CD4-positive, alpha-beta memory T cell (primary cell): ENCODE results near the gene SIRT1. TPM values are rescaled to one million over a fixed set of nuclear protein-coding genes. Genes with fewer than 3 reads are reported as not detected.

Experiments
- CTCF ChIA-PET: fragments of 350-600 bp; sonication (Branson Sonifier 250); formaldehyde crosslinking; loops from one replicate; lab custom pipeline; 2021; ENCODE audit warnings: inconsistent platforms; ENCODE audit not compliant: partially characterized antibody; lab: Charles Lee
- POLR2A ChIA-PET: fragments of 350-600 bp; sonication (Branson Sonifier 250); formaldehyde crosslinking; loops from one replicate; lab custom pipeline; 2021; ENCODE audit not compliant: partially characterized antibody; lab: Charles Lee
- DNase-seq, 5 donors: peaks; one replicate each; pipeline versions ENCODE4 v3.0.0 to v3.0.0-alpha.2; 2020 to 2022; ENCODE audit warnings: mixed read lengths in 1 of 5
- H3K27ac ChIP-seq: one replicate; pipeline ENCODE4 v1.7.0; 2013; ENCODE audit warnings: low read depth, low read length
- H3K27me3 ChIP-seq: 2 replicates; pipeline ENCODE4 v1.7.0; 2013; ENCODE audit warnings: mild to moderate bottlenecking, low read length, moderate library complexity; ENCODE audit not compliant: insufficient read depth
- H3K36me3 ChIP-seq: 2 replicates; pipeline ENCODE4 v1.7.0; 2013; ENCODE audit warnings: mild to moderate bottlenecking, low read length, moderate library complexity; ENCODE audit not compliant: insufficient read depth
- H3K4me1 ChIP-seq: 2 replicates; pipeline ENCODE4 v1.7.0; 2013; ENCODE audit warnings: mild to moderate bottlenecking, low read length, moderate library complexity; ENCODE audit not compliant: insufficient read depth
- H3K4me3 ChIP-seq, 2 donors: one replicate each; pipeline ENCODE4 v1.7.0; 2013; ENCODE audit warnings: low read length in 2 of 2, mild to moderate bottlenecking in 1 of 2
- H3K9me3 ChIP-seq, 2 donors: one replicate each; pipeline ENCODE4 v1.7.0; 2013; ENCODE audit warnings: low read length in 2 of 2, control low read depth in 1 of 2; ENCODE audit not compliant: control insufficient read depth in 1 of 2
- H3K27ac Mint-ChIP-seq, 7 donors: one replicate each; pipeline ENCODE4 v1.8.0; 2020 to 2021; ENCODE audit warnings: mixed read lengths in 7 of 7, mild to moderate bottlenecking in 6 of 7, inconsistent platforms in 3 of 7, moderate library complexity in 3 of 7
- H3K27me3 Mint-ChIP-seq, 2 donors: one replicate each; pipeline ENCODE4 v1.8.0; 2020 to 2021; ENCODE audit warnings: mixed read lengths in 2 of 2
- H3K36me3 Mint-ChIP-seq, 2 donors: one replicate each; pipeline ENCODE4 v1.8.0; 2020 to 2021; ENCODE audit warnings: mixed read lengths in 2 of 2, inconsistent platforms in 1 of 2, mild to moderate bottlenecking in 1 of 2
- H3K4me1 Mint-ChIP-seq, 4 donors: one replicate each; pipeline ENCODE4 v1.8.0; 2020 to 2021; ENCODE audit warnings: mixed read lengths in 4 of 4, mild to moderate bottlenecking in 1 of 4
- H3K4me3 Mint-ChIP-seq, 8 donors: one replicate each; pipeline ENCODE4 v1.8.0; 2020 to 2021; ENCODE audit warnings: mixed read lengths in 8 of 8, mild to moderate bottlenecking in 7 of 8, moderate library complexity in 6 of 8, inconsistent platforms in 3 of 8
- H3K9me3 Mint-ChIP-seq, 8 donors: one replicate each; pipeline ENCODE4 v1.8.0; 2020 to 2021; ENCODE audit warnings: mixed read lengths in 8 of 8, mild to moderate bottlenecking in 5 of 8, inconsistent platforms in 3 of 8, moderate library complexity in 1 of 8
- intact Hi-C: fragments of 100-400 bp; cut with micrococcal nuclease; formaldehyde crosslinking; loops from one replicate; pipeline ENCODE4 v1.15.1; 2023
- polyA plus RNA-seq, 2 donors: library from polyadenylated mRNA; unstranded; fragments of 300-500 nt; fragmentation: Illumina TruSeq; gene quantifications; one replicate each; pipeline ENCODE4 v1.2.3, GENCODE V29; 2021
- total RNA-seq, 2 experiments: library from RNA; stranded (reverse); gene quantifications; one replicate each; pipeline ENCODE4 v1.2.3, GENCODE V29; 2021

The SIRT1 gene
- total and polyA plus RNA-seq, 4 experiments from 2014 or later, result 6.7 to 58.8 (median 39.7) TPM

DNA sequence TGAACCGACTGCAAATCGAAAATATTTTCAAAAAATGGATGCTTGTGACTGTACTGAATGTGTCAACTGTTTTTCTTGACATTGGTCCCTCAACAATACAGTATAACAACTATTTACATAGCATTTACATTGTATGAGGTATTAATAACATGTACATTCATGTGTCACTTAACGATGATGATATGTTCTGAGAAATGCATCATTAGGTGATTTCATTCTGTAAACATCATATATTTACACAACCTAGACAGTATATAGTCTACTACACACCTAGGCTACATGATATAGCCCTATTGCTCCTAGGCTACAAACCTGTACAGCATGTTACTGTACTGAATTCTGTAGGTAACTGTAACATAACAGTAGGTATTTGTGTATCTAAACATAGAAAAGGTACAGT is 39.7 kb downstream of the SIRT1 start:
- no peaks in the 10 kb centered on the region for H3K4me1 Mint-ChIP-seq
- H3K4me3 ChIP-seq, result no peak overlapping the region
- ChIA-PET POLR2A (no interaction called here), CTCF (interaction anchor here (1.5 kb wide), 1 partner anchor 69 kb away, joined by 4 read pairs; no protein-coding TSS in a partner anchor)
- DNase-seq, result no peak
- no peaks in the 10 kb centered on the region for H3K9me3 Mint-ChIP-seq
- H3K9me3 ChIP-seq, result no peaks in the 10 kb centered on the region
- no peaks in the 10 kb centered on the region for H3K4me1 ChIP-seq
- peaks cover 22% of the 10 kb centered on the region for H3K36me3 ChIP-seq
- H3K27ac ChIP-seq, result no peak overlapping the region
- no peaks in the 10 kb centered on the region for H3K27me3 ChIP-seq
- intact Hi-C loops, result no loop called here
- H3K4me3 Mint-ChIP-seq, result no peak overlapping the region
- H3K27ac Mint-ChIP-seq, result no peak overlapping the region
- peaks cover 26 to 57% of the 10 kb centered on the region in 2 donors for H3K36me3 Mint-ChIP-seq
- H3K27me3 Mint-ChIP-seq, result no peaks in the 10 kb centered on the region

DNA sequence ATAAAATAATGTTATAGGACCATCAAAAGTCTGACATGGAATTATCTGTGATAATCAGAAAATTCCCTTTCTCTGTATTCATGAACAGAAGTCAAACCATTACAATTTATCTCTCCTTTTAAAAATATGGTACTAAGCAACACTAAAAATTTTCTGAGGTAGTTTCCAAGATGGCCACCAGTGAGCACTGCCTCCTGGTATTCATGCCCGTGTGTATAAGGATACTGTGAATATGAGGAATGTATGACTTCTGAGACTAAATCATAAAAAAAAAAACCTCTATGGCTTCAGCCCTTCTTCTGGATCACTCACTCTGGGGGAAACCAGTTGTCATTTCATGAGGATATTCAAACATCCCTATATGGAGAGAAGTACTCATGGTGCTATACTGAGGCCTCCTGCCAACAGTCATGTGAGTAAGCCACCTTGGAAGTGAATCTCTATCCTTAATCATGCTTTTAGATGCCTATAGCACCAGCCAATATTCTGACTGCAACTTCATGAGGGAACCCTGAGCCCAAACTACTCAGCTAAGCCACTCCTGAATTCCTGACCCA is 41.1 kb downstream of the SIRT1 start:
- peaks cover 25% of the 10 kb centered on the region for H3K36me3 ChIP-seq

DNA sequence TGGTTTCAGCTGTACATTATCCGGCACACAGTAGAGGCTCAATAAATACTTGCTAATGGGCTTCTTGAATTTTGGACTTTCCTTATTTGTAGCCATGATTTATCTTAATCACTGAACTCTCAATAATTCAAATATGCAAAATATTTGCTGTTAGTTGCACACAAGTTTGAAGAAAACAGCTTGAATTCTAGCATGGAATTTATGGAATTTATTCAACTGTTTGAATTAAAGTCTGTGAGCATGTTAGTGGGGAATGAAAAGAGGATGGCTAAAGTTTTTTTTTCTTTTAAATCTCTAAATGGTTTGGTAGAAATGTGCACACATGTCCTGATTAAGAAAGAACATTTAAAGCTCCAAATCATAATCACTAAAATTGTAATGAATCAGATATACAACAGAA is 42.5 kb downstream of the SIRT1 start:
- H3K4me3 Mint-ChIP-seq, result no peak overlapping the region
- Histone ChIP-seq H3K27me3 (no peaks in the 10 kb centered on the region), H3K4me3 (no peak overlapping the region), H3K27ac (no peak overlapping the region), H3K4me1 (no peaks in the 10 kb centered on the region), H3K36me3 (peaks cover 26% of the 10 kb centered on the region), H3K9me3 (no peaks in the 10 kb centered on the region)
- H3K27me3 Mint-ChIP-seq, result no peaks in the 10 kb centered on the region
- CTCF ChIA-PET, result interaction anchor here (1.1 kb wide), 1 partner anchor 71 kb away, joined by 4 read pairs; no protein-coding TSS in a partner anchor
- peaks cover 35 to 56% of the 10 kb centered on the region in 2 donors for H3K36me3 Mint-ChIP-seq
- H3K27ac Mint-ChIP-seq, result peak overlapping the region in 2 of 7 donors; percentile 1 to 42
- DNase-seq, result no peak
- H3K9me3 Mint-ChIP-seq, result no peaks in the 10 kb centered on the region
- no peaks in the 10 kb centered on the region for H3K4me1 Mint-ChIP-seq
- intact Hi-C loops, result no loop called here
- POLR2A ChIA-PET, result interaction anchor here (0.8 kb wide), 1 partner anchor 43 kb away, joined by 3 read pairs; the partner anchor contains the start of gene SIRT1

More for the DNA sequence above, 41.1 kb downstream of the SIRT1 start:
- Histone ChIP-seq H3K4me1 (no peaks in the 10 kb centered on the region), H3K27ac (no peak overlapping the region), H3K27me3 (no peaks in the 10 kb centered on the region), H3K4me3 (no peak overlapping the region), H3K9me3 (no peaks in the 10 kb centered on the region)
- intact Hi-C loops, result no loop called here
- no peaks in the 10 kb centered on the region for H3K9me3 Mint-ChIP-seq
- CTCF ChIA-PET, result interaction anchor here (1.5 kb wide), 1 partner anchor 70 kb away, joined by 4 read pairs; no protein-coding TSS in a partner anchor
- H3K27me3 Mint-ChIP-seq, result no peaks in the 10 kb centered on the region
- POLR2A ChIA-PET, result no interaction called here
- no peak for DNase-seq
- H3K4me3 Mint-ChIP-seq, result no peak overlapping the region
- H3K36me3 Mint-ChIP-seq, result peaks cover 28 to 59% of the 10 kb centered on the region in 2 donors
- H3K27ac Mint-ChIP-seq, result peak overlapping the region in 1 of 7 donors; percentile 6
- H3K4me1 Mint-ChIP-seq, result no peaks in the 10 kb centered on the region

DNA sequence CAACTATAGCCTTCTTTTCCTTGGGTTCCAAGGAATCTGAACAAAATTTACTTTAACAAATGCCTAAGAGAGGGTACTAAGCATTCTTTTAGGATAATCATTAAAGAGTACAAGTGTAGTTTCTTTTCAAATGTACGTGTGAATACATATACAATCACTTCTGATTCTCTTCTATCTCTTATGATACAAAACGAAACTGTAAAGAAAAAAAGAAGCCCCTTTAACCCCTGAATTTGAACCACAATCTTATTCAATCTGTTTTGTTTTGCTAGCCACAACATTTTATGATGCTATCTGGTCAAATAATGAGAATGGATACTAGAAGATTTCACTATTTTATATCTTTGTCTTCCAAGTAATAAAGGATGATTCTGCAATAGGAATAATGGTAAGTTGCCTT is 48.7 kb downstream of the SIRT1 start:
- ChIA-PET POLR2A (no interaction called here), CTCF (no interaction called here)
- H3K27ac Mint-ChIP-seq, result peak overlapping the region in 1 of 7 donors; percentile 47

DNA sequence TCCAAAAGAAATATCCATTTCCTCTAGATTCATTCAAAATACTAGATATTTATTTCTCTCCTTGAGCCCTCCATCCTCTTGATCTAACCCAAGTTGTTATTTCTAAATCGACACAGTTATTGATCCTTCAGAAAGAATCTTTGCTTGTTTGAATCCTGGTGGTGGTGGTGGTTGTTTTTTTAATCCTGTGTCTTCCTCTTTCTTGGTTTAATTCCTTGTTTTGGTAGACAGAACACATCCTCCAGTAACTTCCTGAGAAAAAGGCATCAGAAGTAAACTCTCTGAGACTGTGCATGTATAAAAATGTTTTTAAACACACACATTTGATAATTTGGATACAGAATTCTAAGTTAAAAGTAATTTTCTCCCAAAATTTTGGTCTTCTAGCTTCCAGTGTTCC is 49.9 kb downstream of the SIRT1 start:
- H3K9me3 ChIP-seq, result no peaks in the 10 kb centered on the region
- intact Hi-C loops, result no loop called here
- H3K4me1 ChIP-seq, result no peaks in the 10 kb centered on the region
- DNase-seq, result no peak
- ChIA-PET CTCF (no interaction called here), POLR2A (no interaction called here)
- H3K4me3 ChIP-seq, result no peak overlapping the region
- no peaks in the 10 kb centered on the region for H3K27me3 Mint-ChIP-seq
- H3K36me3 ChIP-seq, result peaks cover 36% of the 10 kb centered on the region
- H3K27ac ChIP-seq, result no peak overlapping the region
- peaks cover 0 to 2% (median 0%) of the 10 kb centered on the region in 4 donors for H3K4me1 Mint-ChIP-seq
- H3K27ac Mint-ChIP-seq, result peak overlapping the region in 1 of 7 donors; percentile 42
- peaks cover 42 to 62% of the 10 kb centered on the region in 2 donors for H3K36me3 Mint-ChIP-seq
- no peaks in the 10 kb centered on the region for H3K9me3 Mint-ChIP-seq
- H3K4me3 Mint-ChIP-seq, result no peak overlapping the region
- H3K27me3 ChIP-seq, result no peaks in the 10 kb centered on the region

More for the DNA sequence above, 48.7 kb downstream of the SIRT1 start:
- Mint-ChIP-seq H3K4me1 (peaks cover 0 to 2% (median 0%) of the 10 kb centered on the region in 4 donors), H3K27me3 (no peaks in the 10 kb centered on the region), H3K36me3 (peaks cover 40 to 60% of the 10 kb centered on the region in 2 donors), H3K9me3 (no peaks in the 10 kb centered on the region), H3K4me3 (no peak overlapping the region)
- Histone ChIP-seq H3K27me3 (no peaks in the 10 kb centered on the region), H3K4me3 (no peak overlapping the region), H3K9me3 (no peaks in the 10 kb centered on the region), H3K36me3 (peaks cover 38% of the 10 kb centered on the region), H3K4me1 (no peaks in the 10 kb centered on the region), H3K27ac (no peak overlapping the region)
- intact Hi-C loops, result no loop called here
- DNase-seq, result no peak

DNA sequence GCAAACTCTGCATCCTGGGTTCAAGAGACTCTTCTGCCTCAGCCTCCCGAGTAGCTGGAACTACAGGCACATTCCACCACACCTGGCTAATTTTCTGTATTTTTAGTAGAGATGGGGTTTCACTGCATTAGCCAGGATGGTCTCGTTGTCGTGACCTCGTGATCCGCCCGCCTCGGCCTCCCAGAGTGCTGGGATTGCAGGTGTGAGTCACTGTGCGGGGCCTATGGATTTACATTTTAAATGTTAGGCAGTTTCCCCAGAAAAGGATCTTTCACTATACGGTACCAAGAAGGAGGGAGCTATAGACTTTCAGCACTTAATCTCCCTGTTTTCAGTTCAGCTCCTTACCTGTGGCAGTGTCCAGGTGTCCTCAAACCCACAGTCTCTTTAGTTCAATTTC is 50.8 kb downstream of the SIRT1 start:
- Histone ChIP-seq H3K27me3 (no peaks in the 10 kb centered on the region), H3K4me3 (no peak overlapping the region), H3K4me1 (no peaks in the 10 kb centered on the region), H3K9me3 (no peaks in the 10 kb centered on the region), H3K27ac (no peak overlapping the region), H3K36me3 (peaks cover 36% of the 10 kb centered on the region)
- Mint-ChIP-seq H3K4me3 (no peak overlapping the region), H3K27me3 (no peaks in the 10 kb centered on the region), H3K36me3 (peaks cover 41 to 60% of the 10 kb centered on the region in 2 donors), H3K4me1 (peaks cover 0 to 2% (median 0%) of the 10 kb centered on the region in 4 donors), H3K27ac (peak overlapping the region in 1 of 7 donors; percentile 13), H3K9me3 (no peaks in the 10 kb centered on the region)
- ChIA-PET POLR2A (no interaction called here), CTCF (interaction anchor here (1.8 kb wide), 1 partner anchor 220 kb away, joined by 4 read pairs; no protein-coding TSS in a partner anchor)
- DNase-seq, result no peak
- intact Hi-C loops, result no loop called here

DNA sequence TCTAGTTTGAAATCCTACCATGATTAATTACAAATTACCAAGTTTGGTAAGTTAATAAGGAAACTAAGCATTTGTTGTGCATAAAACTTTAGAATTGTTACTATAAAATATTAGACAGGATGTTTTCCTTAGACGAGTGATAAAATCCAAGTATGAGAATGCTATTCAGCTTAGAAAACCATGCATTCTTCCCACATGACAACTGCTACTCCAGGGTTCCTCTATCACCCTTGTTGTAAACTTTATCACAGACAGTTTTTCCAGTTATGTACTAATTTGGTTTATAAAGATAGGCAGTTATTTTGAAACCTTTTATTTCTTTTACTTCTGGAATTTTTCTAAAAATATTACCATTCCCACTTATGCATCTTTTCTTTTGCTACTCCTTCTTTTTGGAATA is 52.0 kb downstream of the SIRT1 start:
- peaks cover 34 to 52% of the 10 kb centered on the region in 2 donors for H3K36me3 Mint-ChIP-seq
- POLR2A ChIA-PET, result no interaction called here
- H3K4me3 Mint-ChIP-seq, result no peak overlapping the region

More for the DNA sequence above, 52.0 kb downstream of the SIRT1 start:
- Histone ChIP-seq H3K4me3 (no peak overlapping the region), H3K27me3 (no peaks in the 10 kb centered on the region), H3K9me3 (no peaks in the 10 kb centered on the region), H3K27ac (no peak overlapping the region), H3K4me1 (no peaks in the 10 kb centered on the region), H3K36me3 (peaks cover 36% of the 10 kb centered on the region)
- H3K27me3 Mint-ChIP-seq, result no peaks in the 10 kb centered on the region
- intact Hi-C loops, result no loop called here
- no peak for DNase-seq
- CTCF ChIA-PET, result interaction anchor here (1.8 kb wide), 1 partner anchor 219 kb away, joined by 4 read pairs; no protein-coding TSS in a partner anchor
- H3K9me3 Mint-ChIP-seq, result no peaks in the 10 kb centered on the region
- peaks cover 0 to 2% (median 0%) of the 10 kb centered on the region in 4 donors for H3K4me1 Mint-ChIP-seq
- H3K27ac Mint-ChIP-seq, result peak overlapping the region in 1 of 7 donors; percentile 32
